ENCODE measurements around the gene HOXA7. TPM values are rescaled to one million over a fixed set of nuclear protein-coding genes. Genes with fewer than 3 reads are reported as not detected.

Gene HOXA7
- total RNA-seq, 1 donor from 2014 or later = not detected

DNA sequence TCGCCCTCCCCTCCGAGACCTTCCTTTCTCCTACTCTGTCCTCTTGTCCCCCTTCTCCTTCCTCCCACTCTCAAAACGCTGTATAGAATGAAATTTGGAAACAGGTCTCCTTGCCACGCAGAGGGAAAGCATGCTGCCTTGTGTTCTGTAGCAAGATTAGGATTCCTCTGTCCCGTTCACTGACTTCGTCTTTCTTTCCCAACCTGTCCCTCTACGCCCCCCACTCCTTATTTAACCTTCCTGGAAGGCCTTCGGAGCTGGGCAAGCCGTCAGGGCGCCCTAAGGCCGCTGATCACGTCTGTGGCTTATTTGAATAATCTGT lies 7.5 kb upstream of the HOXA7 start:
- intact Hi-C loops (cut with DNase I) = loop anchor here (10.0 kb wide), 1 partner anchor 1299 kb away; no protein-coding TSS in a partner anchor
- no peak for DNase-seq (ENCODE audit: low spot score)

DNA sequence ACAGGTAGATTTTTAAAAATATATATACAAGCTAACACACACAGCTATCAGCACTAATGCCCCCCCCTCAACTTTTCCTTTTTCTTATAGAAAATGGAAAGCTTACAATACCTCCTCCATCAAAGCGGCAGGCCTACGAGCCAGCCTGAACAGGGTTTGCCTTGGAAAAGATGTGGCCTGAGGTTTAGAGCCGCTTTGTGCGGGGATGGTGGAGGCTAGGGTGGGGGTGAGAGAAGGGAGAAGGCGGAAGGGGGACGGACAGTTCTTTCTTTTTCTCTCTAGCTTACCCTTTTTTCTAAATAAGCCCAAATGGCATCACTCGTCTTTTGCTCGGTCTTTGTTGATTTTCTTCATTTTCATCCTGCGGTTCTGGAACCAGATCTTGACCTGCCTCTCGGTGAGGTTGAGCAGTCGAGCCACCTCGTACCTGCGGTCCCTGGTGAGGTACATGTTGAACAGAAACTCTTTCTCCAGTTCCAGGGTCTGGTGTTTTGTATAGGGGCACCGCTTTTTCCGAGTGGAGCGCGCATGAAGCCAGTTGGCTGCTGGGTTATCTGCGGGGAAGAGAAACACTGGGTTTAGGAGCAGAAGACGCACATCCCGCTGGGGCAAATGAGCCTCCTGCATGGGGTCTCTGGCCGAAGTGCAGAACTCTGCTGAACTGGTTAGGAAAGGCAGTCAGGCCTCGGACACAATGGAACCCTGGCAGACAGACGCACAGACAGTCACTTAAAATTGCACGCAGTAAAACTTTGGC lies 7.0 kb upstream of the HOXA7 start:
- no peak for DNase-seq (ENCODE audit: low spot score)
- intact Hi-C loops (cut with DNase I) = loop anchor here (10.0 kb wide), 1 partner anchor 1299 kb away; no protein-coding TSS in a partner anchor

GRCh38 chr7:27162561-27163287 lies 6.2 kb upstream of the HOXA7 start:
- intact Hi-C loops (cut with DNase I) = loop anchor here (10.0 kb wide), 1 partner anchor 1298 kb away; no protein-coding TSS in a partner anchor
- DNase-seq (ENCODE audit: low spot score) = no peak

DNA sequence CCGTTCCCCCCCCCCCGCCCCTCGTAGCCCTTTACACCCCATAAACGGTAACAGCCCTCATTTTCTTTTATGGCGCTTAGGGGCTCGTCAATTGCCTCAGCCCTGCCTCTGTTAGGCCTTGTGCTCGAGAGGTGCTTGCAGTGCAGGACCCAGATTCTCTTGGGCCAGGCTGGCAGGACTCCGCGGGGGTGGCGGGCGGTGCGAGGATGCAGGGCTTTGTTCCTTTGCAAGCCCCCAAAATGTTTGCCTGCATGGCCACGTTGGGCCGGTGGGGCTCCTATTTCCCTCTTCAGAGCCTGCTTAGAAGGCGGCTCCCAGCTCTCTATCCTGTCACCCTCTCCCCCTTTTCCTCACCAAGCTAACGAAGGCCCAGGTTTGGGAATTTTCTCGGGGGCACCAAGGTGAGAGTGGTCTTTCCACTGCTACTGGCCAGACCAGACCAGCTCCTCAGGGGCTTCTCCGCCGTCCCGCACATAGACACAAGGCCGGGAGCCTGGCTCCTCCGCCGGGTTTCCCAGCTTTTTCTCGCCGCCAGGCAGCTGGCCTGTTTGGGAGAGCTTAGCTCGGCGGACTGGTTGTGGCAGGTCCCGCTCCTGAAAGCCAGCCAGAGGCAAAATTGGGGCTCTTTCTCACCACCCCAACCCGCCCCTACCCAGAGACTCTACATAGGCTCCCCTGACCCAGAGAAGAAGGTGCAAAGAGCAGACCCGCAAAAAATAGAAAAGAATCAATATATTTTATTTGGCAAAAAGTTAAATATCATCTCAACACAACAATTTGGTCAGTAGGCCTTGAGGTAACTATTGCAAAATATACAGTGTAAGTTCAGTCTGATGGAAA lies 5.5 kb upstream of the HOXA7 start:
- DNase-seq (ENCODE audit: low spot score) = peak; percentile 44
- intact Hi-C loops (cut with DNase I) = loop anchor here (2.0 to 10.0 kb wide), 3 partner anchors 475 to 1297 kb away; no protein-coding TSS in a partner anchor

GRCh38 chr7:27161214-27161720 lies 4.8 kb upstream of the HOXA7 start:
- intact Hi-C loops (cut with DNase I) = loop anchor here (2.0 to 10.0 kb wide), 3 partner anchors 474 to 1296 kb away; no protein-coding TSS in a partner anchor
- DNase-seq (ENCODE audit: low spot score) = no peak

DNA sequence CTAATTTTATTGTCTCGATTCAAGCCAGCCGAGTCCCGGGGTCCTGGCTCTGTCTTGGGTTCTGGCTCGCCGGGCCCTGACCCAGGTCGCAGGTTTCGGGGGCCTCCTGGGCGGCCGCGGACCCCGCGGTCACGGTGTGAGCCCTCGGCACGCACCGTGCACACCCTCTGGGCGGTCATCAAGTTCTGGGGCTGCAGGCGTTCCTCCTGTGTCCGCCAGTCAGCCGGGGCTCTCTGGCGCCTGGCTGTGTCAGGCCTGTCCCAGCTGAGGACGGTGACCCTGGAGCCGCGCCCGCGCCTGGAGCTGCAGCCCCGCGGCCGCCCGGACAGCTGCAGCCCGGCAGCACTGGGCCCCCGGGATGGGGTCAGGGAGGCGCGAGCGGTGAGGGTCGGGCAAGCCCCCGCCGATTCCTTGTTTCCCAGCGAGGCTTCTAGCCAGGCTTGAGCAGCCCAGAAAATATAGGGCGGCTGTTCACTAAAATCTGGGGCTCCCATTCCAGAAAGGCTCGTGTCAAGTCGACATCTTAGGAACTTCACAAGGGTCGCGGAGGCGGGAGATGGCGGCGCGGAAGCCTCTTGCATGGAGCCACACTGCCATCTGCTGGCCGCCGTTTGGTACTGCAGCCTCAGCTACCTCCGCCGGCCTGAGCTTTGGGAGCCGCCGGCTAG lies 4.2 kb upstream of the HOXA7 start:
- intact Hi-C loops (cut with DNase I) = loop anchor here (2.0 to 10.0 kb wide), 3 partner anchors 474 to 1296 kb away; no protein-coding TSS in a partner anchor
- DNase-seq (ENCODE audit: low spot score) = peak; percentile 92

GRCh38 chr7:27160145-27160545 lies 3.7 kb upstream of the HOXA7 start:
- intact Hi-C loops (cut with DNase I) = loop anchor here (2.0 to 10.0 kb wide), 3 partner anchors 473 to 1295 kb away; no protein-coding TSS in a partner anchor
- peak; percentile 54 for DNase-seq (ENCODE audit: low spot score)

DNA sequence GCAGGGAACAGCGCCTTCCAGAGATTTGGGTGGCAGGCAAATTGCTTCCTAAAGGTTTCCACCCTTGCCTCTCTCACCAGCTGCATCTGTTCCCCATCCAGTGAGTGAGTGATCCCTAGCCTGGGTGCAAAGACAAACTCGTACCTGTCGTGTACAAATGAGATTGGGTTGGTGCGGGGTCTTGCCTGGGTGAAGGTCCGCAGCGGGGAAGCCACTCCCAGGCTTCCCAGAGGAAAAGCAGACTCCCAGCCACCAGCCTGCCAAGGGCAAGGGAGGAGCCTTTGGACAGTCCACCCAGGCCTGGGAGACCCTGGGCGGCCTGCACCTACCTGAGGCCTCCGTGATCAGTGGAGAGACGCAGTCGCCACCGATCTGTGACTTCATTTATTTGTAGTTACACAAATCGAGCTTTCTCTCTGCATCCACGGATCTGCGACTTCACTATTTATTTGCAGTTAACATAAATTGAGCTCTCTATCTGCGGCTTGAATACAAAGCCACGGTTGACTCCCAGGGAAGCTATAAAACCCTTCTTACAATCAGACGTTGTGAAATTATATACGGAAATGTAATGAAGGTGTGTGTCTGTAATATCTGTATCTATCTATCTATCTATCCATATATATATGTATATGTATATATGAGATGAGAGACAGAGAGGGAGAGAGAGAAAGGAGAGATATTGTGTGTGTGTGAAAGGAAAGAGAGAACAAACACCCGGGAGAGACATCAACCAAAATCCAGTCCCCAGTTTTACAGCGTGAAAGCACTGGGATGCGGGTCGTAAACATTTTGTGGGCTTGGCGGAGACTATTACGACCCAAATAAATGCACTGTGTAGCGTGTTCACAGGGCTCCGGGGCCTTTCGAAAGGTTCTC lies 3.0 kb upstream of the HOXA7 start:
- DNase-seq (ENCODE audit: low spot score) = peak; percentile 56
- intact Hi-C loops (cut with DNase I) = loop anchor here (2.0 to 10.0 kb wide), 3 partner anchors 473 to 1295 kb away; no protein-coding TSS in a partner anchor

- peak; percentile 38 for DNase-seq (ENCODE audit: low spot score)
- intact Hi-C loops (cut with DNase I) = no loop called here
Observed at GRCh38 chr7:27158436-27159265, 2.2 kb upstream of the HOXA7 start.

DNA sequence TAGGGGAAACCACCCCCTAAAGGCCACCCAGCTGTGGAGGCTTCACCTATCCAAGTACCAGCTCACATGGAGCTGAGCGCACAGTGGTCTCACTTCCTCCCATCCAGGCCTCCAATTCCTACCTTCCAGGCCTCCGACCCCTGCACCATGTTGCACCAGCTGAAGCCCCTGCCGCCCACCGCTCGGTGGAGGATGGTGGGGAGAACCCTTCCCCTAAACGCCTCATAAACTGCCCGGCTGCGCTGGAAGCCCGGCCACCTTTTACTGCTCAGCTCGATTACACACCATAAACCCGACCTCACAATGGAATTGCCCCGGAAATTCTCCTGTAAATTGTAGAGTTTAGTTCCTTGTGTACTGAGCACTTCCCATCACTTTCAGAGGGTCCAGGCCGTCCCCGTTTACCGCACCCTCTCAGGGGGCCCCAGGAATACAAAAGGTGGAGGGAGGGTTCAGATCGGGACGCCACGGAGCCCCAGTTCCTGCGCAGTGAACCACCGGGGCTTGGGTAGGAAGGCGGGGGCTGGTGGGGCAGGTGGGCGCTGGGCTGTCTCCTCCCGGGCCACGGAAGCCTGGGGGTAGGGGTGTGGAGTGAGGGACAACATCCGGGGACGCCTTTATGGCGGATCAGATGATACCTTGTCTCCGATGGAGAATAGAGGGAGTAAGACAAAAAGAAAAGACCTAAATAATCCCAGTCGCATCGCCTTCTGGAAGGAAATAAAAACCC lies 1.4 kb upstream of the HOXA7 start:
- intact Hi-C loops (cut with DNase I) = no loop called here
- no peak for DNase-seq (ENCODE audit: low spot score)

DNA sequence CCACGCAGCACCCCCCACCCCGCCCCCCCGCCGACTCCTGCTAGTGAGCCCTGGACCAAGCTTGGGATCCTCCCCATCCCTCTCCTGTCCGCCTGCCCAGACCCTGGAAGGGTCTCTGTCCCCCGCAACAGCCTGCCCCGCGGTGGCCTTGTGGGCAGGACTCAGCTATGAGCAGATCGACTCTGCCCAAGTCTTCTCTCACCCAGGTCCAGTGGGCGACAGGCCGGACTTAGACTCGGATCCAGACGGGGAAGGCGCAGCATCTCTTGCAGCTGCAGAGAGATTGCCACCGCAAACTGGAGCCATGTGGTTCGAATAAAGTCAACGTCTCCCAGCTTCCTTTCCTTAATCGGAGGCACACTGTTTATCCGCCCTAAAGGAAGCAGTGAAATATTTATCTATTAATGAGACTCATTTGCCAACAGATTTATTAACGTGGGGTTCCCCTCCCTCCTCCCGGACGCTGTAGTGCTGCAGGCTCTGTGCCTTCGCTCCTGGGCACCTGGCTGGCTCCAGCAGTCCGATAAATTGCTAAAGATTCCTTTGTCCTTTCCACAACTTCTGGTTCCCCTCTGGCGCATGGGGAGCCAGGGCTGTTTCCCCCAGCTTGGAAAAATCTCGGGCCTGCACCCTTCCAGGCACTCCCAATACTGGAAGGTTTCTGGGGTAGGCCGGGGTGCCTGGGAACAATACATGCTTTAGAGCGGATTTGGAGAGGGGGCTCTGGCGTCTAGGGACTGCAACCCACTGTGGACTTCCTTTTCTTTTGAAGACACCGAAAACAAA lies 634 bp upstream of the HOXA7 start:
- DNase-seq (ENCODE audit: low spot score) = no peak
- intact Hi-C loops (cut with DNase I) = no loop called here

GRCh38 chr7:27155816-27156507 lies 513 bp downstream of the HOXA7 start:
- intact Hi-C loops (cut with DNase I) = no loop called here
- no peak for DNase-seq (ENCODE audit: low spot score)

DNA sequence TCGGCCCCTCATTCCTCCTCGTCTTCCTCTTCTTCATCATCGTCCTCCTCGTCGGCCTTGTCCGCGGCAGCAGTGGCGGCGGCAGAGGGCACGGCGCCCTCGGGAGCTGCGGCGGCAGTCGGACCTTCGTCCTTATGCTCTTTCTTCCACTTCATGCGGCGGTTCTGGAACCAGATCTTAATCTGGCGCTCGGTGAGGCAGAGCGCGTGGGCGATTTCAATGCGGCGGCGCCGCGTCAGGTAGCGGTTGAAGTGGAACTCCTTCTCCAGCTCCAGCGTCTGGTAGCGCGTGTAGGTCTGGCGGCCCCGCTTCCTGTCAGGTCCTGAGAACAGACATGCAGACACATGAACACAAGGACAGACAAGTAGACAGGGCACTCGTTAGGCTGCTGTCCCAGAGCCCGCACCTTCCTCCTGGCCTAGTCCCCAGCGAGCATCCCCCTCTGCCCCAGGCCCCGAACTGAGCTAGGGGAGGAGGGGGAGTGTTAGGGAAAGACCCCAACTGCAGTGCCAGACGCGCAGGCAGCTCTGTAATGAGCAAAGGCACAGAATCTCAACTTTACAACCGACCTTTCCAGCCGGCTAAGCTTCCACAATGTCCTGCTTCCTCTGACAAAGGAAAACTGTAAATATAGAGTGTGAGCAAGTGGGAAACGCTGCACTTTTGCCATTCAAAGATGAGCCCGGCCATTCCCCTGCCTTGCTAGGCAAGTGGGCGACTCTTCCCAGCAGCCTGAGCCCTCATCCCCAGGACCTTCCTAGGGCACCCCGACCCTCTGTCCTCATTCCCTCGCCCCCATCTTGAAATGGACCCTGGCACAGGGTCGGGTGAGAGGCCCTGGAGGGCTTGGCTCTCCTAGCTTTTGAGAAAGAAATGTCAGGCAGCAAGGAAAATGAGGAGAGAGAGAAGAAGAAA lies 1.3 kb downstream of the HOXA7 start:
- intact Hi-C loops (cut with DNase I) = no loop called here
- peak; percentile 71 for DNase-seq (ENCODE audit: low spot score)

GRCh38 chr7:27154369-27154768 lies 2.1 kb downstream of the HOXA7 start:
- intact Hi-C loops (cut with DNase I) = no loop called here
- DNase-seq (ENCODE audit: low spot score) = no peak
